Measurements from ENCODE around the gene BCKDHB. TPM values are rescaled to one million over a fixed set of nuclear protein-coding genes. Genes with fewer than 3 reads are reported as not detected.

The BCKDHB gene
- total RNA-seq, 1 experiment from 2014 or later: 24.3 TPM

DNA sequence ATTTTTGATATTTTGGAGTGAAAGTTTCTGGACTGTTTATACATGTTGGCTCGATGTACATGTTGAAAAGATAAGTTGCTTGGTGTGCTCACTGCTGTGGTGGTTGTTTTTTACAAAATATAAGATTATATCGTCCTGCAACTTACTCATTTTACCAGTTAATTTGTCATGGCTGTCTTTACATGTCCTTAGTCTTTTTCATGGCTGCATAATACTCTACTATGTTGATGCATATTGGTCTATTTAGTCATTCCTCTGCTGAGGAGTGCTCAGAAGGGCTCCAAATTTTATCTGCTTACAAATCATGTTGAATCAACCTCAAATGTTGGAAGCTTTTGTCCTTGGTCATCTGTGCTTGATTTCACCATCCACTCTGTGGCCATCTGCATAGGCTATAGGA is 164.6 kb downstream of the BCKDHB start (continued):
- TF ChIP-seq, protein P1, sequence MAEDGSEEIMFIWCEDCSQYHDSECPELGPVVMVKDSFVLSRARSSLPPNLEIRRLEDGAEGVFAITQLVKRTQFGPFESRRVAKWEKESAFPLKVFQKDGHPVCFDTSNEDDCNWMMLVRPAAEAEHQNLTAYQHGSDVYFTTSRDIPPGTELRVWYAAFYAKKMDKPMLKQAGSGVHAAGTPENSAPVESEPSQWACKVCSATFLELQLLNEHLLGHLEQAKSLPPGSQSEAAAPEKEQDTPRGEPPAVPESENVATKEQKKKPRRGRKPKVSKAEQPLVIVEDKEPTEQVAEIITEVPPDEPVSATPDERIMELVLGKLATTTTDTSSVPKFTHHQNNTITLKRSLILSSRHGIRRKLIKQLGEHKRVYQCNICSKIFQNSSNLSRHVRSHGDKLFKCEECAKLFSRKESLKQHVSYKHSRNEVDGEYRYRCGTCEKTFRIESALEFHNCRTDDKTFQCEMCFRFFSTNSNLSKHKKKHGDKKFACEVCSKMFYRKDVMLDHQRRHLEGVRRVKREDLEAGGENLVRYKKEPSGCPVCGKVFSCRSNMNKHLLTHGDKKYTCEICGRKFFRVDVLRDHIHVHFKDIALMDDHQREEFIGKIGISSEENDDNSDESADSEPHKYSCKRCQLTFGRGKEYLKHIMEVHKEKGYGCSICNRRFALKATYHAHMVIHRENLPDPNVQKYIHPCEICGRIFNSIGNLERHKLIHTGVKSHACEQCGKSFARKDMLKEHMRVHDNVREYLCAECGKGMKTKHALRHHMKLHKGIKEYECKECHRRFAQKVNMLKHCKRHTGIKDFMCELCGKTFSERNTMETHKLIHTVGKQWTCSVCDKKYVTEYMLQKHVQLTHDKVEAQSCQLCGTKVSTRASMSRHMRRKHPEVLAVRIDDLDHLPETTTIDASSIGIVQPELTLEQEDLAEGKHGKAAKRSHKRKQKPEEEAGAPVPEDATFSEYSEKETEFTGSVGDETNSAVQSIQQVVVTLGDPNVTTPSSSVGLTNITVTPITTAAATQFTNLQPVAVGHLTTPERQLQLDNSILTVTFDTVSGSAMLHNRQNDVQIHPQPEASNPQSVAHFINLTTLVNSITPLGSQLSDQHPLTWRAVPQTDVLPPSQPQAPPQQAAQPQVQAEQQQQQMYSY (CRISPR knock-in tag; IDR thresholded peaks at IDR 0.05): no peak
- TF ChIP-seq ZBTB21 (CRISPR knock-in tag; IDR thresholded peaks at IDR 0.05; ENCODE audit: borderline replicate concordance) (no peak), RELA (CRISPR knock-in tag; IDR thresholded peaks at IDR 0.05; ENCODE audit: borderline replicate concordance) (no peak), MXD4 (CRISPR knock-in tag; IDR thresholded peaks at IDR 0.05; ENCODE audit: borderline replicate concordance) (no peak), ZNF317 (CRISPR knock-in tag; IDR thresholded peaks at IDR 0.05; ENCODE audit: borderline replicate concordance, low read depth) (no peak), TP53 (CRISPR knock-in tag; IDR thresholded peaks at IDR 0.05) (no peak)
- TF ChIP-seq, protein P2, sequence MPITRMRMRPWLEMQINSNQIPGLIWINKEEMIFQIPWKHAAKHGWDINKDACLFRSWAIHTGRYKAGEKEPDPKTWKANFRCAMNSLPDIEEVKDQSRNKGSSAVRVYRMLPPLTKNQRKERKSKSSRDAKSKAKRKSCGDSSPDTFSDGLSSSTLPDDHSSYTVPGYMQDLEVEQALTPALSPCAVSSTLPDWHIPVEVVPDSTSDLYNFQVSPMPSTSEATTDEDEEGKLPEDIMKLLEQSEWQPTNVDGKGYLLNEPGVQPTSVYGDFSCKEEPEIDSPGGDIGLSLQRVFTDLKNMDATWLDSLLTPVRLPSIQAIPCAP (CRISPR knock-in tag; IDR thresholded peaks at IDR 0.05): no peak
- TF ChIP-seq, protein P3, sequence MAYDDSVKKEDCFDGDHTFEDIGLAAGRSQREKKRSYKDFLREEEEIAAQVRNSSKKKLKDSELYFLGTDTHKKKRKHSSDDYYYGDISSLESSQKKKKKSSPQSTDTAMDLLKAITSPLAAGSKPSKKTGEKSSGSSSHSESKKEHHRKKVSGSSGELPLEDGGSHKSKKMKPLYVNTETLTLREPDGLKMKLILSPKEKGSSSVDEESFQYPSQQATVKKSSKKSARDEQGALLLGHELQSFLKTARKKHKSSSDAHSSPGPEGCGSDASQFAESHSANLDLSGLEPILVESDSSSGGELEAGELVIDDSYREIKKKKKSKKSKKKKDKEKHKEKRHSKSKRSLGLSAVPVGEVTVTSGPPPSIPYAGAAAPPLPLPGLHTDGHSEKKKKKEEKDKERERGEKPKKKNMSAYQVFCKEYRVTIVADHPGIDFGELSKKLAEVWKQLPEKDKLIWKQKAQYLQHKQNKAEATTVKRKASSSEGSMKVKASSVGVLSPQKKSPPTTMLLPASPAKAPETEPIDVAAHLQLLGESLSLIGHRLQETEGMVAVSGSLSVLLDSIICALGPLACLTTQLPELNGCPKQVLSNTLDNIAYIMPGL (CRISPR knock-in tag; IDR thresholded peaks at IDR 0.05): no peak

DNA sequence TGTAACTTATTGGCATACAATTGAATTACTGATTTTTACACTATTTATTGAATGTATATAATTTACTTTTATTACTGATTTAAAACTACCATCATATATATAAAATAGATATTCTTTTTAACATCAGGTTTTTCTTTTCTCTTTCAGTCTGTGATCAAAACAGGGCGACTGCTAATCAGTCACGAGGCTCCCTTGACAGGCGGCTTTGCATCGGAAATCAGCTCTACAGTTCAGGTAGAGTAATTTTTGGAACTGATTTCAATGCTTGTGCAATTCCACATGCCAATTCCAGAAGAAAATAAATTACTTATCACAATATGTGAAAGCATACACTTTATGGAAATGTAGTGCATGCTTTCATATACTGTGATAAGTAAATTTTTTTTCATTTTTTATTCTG is 166.5 kb downstream of the BCKDHB start:
- Mint-ChIP-seq H3K27me3 (ENCODE audit: low read depth) (no peaks in the 10 kb centered on the region), H3K4me1 (no peaks in the 10 kb centered on the region), H3K36me3 (0 out of 2 replicates have a peak, but pooled peaks cover 6% of the 10 kb centered on the region), H3K27ac (no peak overlapping the region), H3K9me3 (peaks cover 11% of the 10 kb centered on the region), H3K4me3 (no peak overlapping the region)
- no peak for TF ChIP-seq ZNF219 (CRISPR knock-in tag; IDR thresholded peaks at IDR 0.05; ENCODE audit: borderline replicate concordance)
- ATAC-seq: no peak
- no peak for DNase-seq (ENCODE audit: low spot score)
- ChIA-PET POLR2A (no interaction called here), CTCF (no interaction called here)

DNA sequence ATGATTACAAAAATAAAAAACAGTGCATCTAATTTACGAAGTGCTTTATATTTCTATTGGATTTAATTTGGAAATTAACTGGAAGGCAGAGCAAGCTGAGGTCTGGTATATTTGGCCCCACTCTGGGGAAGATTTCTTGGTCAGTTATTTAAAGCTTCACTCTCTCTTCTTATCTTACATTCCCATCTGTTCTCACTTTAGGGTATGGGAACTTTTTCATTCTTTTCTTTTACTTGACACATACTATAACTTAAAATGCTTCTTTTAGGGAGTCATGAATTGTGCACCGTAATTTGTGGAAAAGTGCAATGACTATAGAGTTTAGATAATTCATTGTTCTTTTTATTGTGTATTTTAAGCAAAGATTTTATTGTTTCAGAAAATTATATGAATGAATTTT is 170.4 kb downstream of the BCKDHB start:
- ATAC-seq: no peak
- DNase-seq (ENCODE audit: low spot score): no peak
- Mint-ChIP-seq H3K4me1 (no peaks in the 10 kb centered on the region), H3K27me3 (ENCODE audit: low read depth) (no peaks in the 10 kb centered on the region), H3K27ac (no peak overlapping the region), H3K4me3 (no peak overlapping the region), H3K36me3 (no peaks in the 10 kb centered on the region), H3K9me3 (no peaks in the 10 kb centered on the region)
- CTCF ChIA-PET: no interaction called here
- POLR2A ChIA-PET: no interaction called here
- TF ChIP-seq TP53 (CRISPR knock-in tag; IDR thresholded peaks at IDR 0.05) (no peak), EMX1 (CRISPR knock-in tag; IDR thresholded peaks at IDR 0.05) (no peak), CBFB (CRISPR knock-in tag; IDR thresholded peaks at IDR 0.05; ENCODE audit: low read depth) (no peak), MYBL2 (CRISPR knock-in tag; IDR thresholded peaks at IDR 0.05) (no peak), CREB1 (CRISPR knock-in tag; IDR thresholded peaks at IDR 0.05) (no peak), JAZF1 (CRISPR knock-in tag; IDR thresholded peaks at IDR 0.05) (no peak), NFYB (CRISPR knock-in tag; conservative IDR thresholded peaks at IDR 0.05; ENCODE audit: low read depth) (no peak), SMAD4 (CRISPR knock-in tag; IDR thresholded peaks at IDR 0.05) (no peak)
- TF ChIP-seq, protein P2 (CRISPR knock-in tag; IDR thresholded peaks at IDR 0.05): no peak
- TF ChIP-seq, protein P4, sequence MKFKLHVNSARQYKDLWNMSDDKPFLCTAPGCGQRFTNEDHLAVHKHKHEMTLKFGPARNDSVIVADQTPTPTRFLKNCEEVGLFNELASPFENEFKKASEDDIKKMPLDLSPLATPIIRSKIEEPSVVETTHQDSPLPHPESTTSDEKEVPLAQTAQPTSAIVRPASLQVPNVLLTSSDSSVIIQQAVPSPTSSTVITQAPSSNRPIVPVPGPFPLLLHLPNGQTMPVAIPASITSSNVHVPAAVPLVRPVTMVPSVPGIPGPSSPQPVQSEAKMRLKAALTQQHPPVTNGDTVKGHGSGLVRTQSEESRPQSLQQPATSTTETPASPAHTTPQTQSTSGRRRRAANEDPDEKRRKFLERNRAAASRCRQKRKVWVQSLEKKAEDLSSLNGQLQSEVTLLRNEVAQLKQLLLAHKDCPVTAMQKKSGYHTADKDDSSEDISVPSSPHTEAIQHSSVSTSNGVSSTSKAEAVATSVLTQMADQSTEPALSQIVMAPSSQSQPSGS (CRISPR knock-in tag; IDR thresholded peaks at IDR 0.05; ENCODE audit: borderline replicate concordance, low read depth): no peak
- TF ChIP-seq, protein P5, sequence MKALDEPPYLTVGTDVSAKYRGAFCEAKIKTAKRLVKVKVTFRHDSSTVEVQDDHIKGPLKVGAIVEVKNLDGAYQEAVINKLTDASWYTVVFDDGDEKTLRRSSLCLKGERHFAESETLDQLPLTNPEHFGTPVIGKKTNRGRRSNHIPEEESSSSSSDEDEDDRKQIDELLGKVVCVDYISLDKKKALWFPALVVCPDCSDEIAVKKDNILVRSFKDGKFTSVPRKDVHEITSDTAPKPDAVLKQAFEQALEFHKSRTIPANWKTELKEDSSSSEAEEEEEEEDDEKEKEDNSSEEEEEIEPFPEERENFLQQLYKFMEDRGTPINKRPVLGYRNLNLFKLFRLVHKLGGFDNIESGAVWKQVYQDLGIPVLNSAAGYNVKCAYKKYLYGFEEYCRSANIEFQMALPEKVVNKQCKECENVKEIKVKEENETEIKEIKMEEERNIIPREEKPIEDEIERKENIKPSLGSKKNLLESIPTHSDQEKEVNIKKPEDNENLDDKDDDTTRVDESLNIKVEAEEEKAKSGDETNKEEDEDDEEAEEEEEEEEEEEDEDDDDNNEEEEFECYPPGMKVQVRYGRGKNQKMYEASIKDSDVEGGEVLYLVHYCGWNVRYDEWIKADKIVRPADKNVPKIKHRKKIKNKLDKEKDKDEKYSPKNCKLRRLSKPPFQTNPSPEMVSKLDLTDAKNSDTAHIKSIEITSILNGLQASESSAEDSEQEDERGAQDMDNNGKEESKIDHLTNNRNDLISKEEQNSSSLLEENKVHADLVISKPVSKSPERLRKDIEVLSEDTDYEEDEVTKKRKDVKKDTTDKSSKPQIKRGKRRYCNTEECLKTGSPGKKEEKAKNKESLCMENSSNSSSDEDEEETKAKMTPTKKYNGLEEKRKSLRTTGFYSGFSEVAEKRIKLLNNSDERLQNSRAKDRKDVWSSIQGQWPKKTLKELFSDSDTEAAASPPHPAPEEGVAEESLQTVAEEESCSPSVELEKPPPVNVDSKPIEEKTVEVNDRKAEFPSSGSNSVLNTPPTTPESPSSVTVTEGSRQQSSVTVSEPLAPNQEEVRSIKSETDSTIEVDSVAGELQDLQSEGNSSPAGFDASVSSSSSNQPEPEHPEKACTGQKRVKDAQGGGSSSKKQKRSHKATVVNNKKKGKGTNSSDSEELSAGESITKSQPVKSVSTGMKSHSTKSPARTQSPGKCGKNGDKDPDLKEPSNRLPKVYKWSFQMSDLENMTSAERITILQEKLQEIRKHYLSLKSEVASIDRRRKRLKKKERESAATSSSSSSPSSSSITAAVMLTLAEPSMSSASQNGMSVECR (CRISPR knock-in tag; IDR thresholded peaks at IDR 0.05; ENCODE audit: borderline replicate concordance): no peak

All from WTC11 (cell line).